HepG2 (cell line): ENCODE data around the gene ESAM. TPM values are rescaled to one million over a fixed set of nuclear protein-coding genes. Genes with fewer than 3 reads are reported as not detected.

Experiments used
- ARID4A ChIP-seq: sonication (generic); formaldehyde crosslinking; IDR thresholded peaks from 2 replicates; pipeline ENCODE4 v1.5.0; 2020; ENCODE audit warnings: mild to moderate bottlenecking, missing genetic modification reagents, borderline replicate concordance
- GPBP1L1 ChIP-seq: sonication (generic); formaldehyde crosslinking; IDR thresholded peaks from 2 replicates; pipeline ENCODE4 v1.5.0; 2020; ENCODE audit warnings: mild to moderate bottlenecking, missing genetic modification reagents
- NFATC3 ChIP-seq: sonication (generic); formaldehyde crosslinking; IDR thresholded peaks from 2 replicates; pipeline ENCODE4 v1.5.1; 2020; ENCODE audit warnings: mild to moderate bottlenecking, missing genetic modification reagents
- NR2C2 ChIP-seq: sonication (generic); formaldehyde crosslinking; IDR thresholded peaks from 2 replicates; pipeline ENCODE4 v1.4.0; 2020; ENCODE audit warnings: missing genetic modification reagents, mild to moderate bottlenecking, moderate library complexity, borderline replicate concordance
- NR2F1 ChIP-seq, 2 experiments: fragments of 450-650 bp in 1 of 2; formaldehyde crosslinking in 1 of 2; IDR thresholded peaks; 2 replicates each; pipeline versions ENCODE4 v1.5.0 to v1.6.1; 2016 to 2020; ENCODE audit warnings: mild to moderate bottlenecking in 1 of 2, missing compliant biosample characterization in 1 of 2, missing genetic modification reagents in 1 of 2, moderate library complexity in 1 of 2
- NRL ChIP-seq: sonication (generic); formaldehyde crosslinking; IDR thresholded peaks from 2 replicates; pipeline ENCODE4 v1.5.0; 2020; ENCODE audit warnings: missing genetic modification reagents, mild to moderate bottlenecking, moderate library complexity, borderline replicate concordance
- POGZ ChIP-seq: sonication (generic); formaldehyde crosslinking; IDR thresholded peaks from 2 replicates; pipeline ENCODE4 v1.4.0; 2020; ENCODE audit warnings: mild to moderate bottlenecking, missing genetic modification reagents
- PRMT3 ChIP-seq: sonication (generic); formaldehyde crosslinking; IDR thresholded peaks from 2 replicates; pipeline ENCODE4 v1.8.1; 2022; ENCODE audit warnings: low read depth, mild to moderate bottlenecking, moderate library complexity, missing genetic modification reagents, borderline replicate concordance
- SALL1 ChIP-seq: sonication (generic); formaldehyde crosslinking; IDR thresholded peaks from 2 replicates; pipeline ENCODE4 v1.8.0; 2022; ENCODE audit warnings: mild to moderate bottlenecking, missing genetic modification reagents
- SRSF4 ChIP-seq: fragments of 200-400 bp; formaldehyde crosslinking; IDR thresholded peaks from one replicate; pipeline ENCODE4 v1.6.1; 2018; ENCODE audit warnings: mild to moderate bottlenecking, low read depth, low read length, moderate library complexity; ENCODE audit not compliant: poor library complexity, severe bottlenecking
- ZBTB14 ChIP-seq: sonication (generic); formaldehyde crosslinking; IDR thresholded peaks from 2 replicates; pipeline ENCODE4 v1.4.0; 2020; ENCODE audit warnings: missing genetic modification reagents
- ZBTB20 ChIP-seq: sonication (generic); formaldehyde crosslinking; IDR thresholded peaks from 2 replicates; pipeline ENCODE4 v1.8.1; 2023; ENCODE audit warnings: missing genetic modification reagents, low read depth, mild to moderate bottlenecking, borderline replicate concordance
- ZBTB26 ChIP-seq: IDR thresholded peaks from 2 replicates; pipeline ENCODE4 v1.6.1; 2016; ENCODE audit warnings: missing compliant biosample characterization, missing genetic modification reagents, borderline replicate concordance
- ZNF224 ChIP-seq: sonication (generic); formaldehyde crosslinking; IDR thresholded peaks from 2 replicates; pipeline ENCODE4 v1.5.0; 2020; ENCODE audit warnings: mild to moderate bottlenecking, missing genetic modification reagents
- ZNF232 ChIP-seq: sonication (generic); formaldehyde crosslinking; IDR thresholded peaks from 2 replicates; pipeline ENCODE4 v1.4.0; 2020; ENCODE audit warnings: missing genetic modification reagents, borderline replicate concordance
- ZNF337 ChIP-seq: sonication (generic); formaldehyde crosslinking; IDR thresholded peaks from 2 replicates; pipeline ENCODE4 v1.5.1; 2020; ENCODE audit warnings: missing genetic modification reagents, low read depth, mild to moderate bottlenecking, borderline replicate concordance
- ZNF562 ChIP-seq: sonication (generic); formaldehyde crosslinking; IDR thresholded peaks from 2 replicates; pipeline ENCODE4 v1.8.0; 2022; ENCODE audit warnings: missing genetic modification reagents, borderline replicate concordance
- polyA plus RNA-seq, 8 experiments: library from polyadenylated mRNA; depleted of rRNA in 3 of 8; stranded (reverse) in 7 of 8; unstranded in 1 of 8; fragments of >200 nt; fragmentation: Illumina TruSeq in 4 of 8; extraction: Trizol in 4 of 8; gene quantifications; 2 replicates each; pipeline versions ENCODE4 v1.2.1 to v1.2.3, GENCODE V29; 2011 to 2016; ENCODE audit warnings: low read depth in 4 of 8, missing spikeins in 1 of 8, mixed read lengths in 1 of 8; ENCODE audit not compliant: insufficient read depth in 1 of 8
- total RNA-seq, 5 experiments: library from RNA; depleted of rRNA; stranded (reverse); fragments of >200 nt; fragmentation: Illumina TruSeq; extraction: Trizol; gene quantifications; 2 replicates each; pipeline ENCODE4 v1.2.3, GENCODE V29; 2016; ENCODE audit warnings: low read depth in 1 of 5

The ESAM gene
- total and polyA plus RNA-seq, 2 of the 13 experiments (the other 11 are each of a cell fraction or from before 2014, with no cell fraction given), result 1.2 to 6.8 TPM

GRCh38 chr11:124746621-124747243 lies 15.4 kb downstream of the ESAM start (continued):
- no peak for TF ChIP-seq SRSF4
- peak; percentile 87 for TF ChIP-seq ZNF232 (CRISPR knock-in tag)
- no peak for TF ChIP-seq NR2F1 (CRISPR knock-in tag; IDR thresholded peaks at IDR 0.05)
- TF ChIP-seq ZBTB14, result no peak
- TF ChIP-seq PRMT3 (CRISPR knock-in tag), result peak; percentile 79; the same call in 1 of the 2 replicates
- TF ChIP-seq NRL (CRISPR knock-in tag), result peak; percentile 43; the same call in 1 of the 2 replicates
- peak; percentile 50; the same call in 1 of the 2 replicates for TF ChIP-seq NFATC3
- TF ChIP-seq ZNF562 (CRISPR knock-in tag), result no peak
- TF ChIP-seq ZBTB26 (CRISPR knock-in tag), result no peak
- peak; percentile 64; the same call in 1 of the 2 replicates for TF ChIP-seq SALL1 (CRISPR knock-in tag)
- peak; percentile 66; the same call in 1 of the 2 replicates for TF ChIP-seq ZNF224 (CRISPR knock-in tag)
- TF ChIP-seq NR2C2 (CRISPR knock-in tag), result no peak; the same call in 1 of the 2 replicates
- peak; percentile 61; the same call in 1 of the 2 replicates for TF ChIP-seq POGZ
- no peak for TF ChIP-seq GPBP1L1 (CRISPR knock-in tag)
- peak; percentile 72; the same call in 1 of the 2 replicates for TF ChIP-seq ARID4A (CRISPR knock-in tag)
- TF ChIP-seq ZNF337 (CRISPR knock-in tag), result no peak
- 0 out of 2 replicates have a peak, but pooled peaks have one; percentile 25 for TF ChIP-seq ZBTB20
